Adipose tissue (tissue), 3 donors: ENCODE results near the gene OPRL1. TPM values are rescaled to one million over a fixed set of nuclear protein-coding genes. Genes with fewer than 3 reads are reported as not detected.

Experiments
- H3K27ac ChIP-seq: one replicate; pipeline ENCODE4 v1.5.1; 2013; ENCODE audit warnings: low read depth, low read length
- whole genome bisulfite sequencing, 3 donors: extraction: QIAGEN DNeasy Blood & Tissue Kit; methylation state at CpG; one replicate each; pipeline ENCODE4 v1.1.7; 2013; 5-methylcytosine and 5-hydroxymethylcytosine counted together
- polyA plus RNA-seq, 3 donors: library from polyadenylated mRNA; stranded (reverse); fragments of 200-250 nt; gene quantifications; one replicate each; pipeline ENCODE4 v1.2.3, GENCODE V29; 2013
- donor health status: healthy with polysubstance abuse.
- donor health status: Bipolar disorder and iron deficiency.
- donor health status: healthy.

Gene OPRL1
- polyA plus RNA-seq, 3 donors: 0.45 to 1.2 (median 1.1) TPM

DNA sequence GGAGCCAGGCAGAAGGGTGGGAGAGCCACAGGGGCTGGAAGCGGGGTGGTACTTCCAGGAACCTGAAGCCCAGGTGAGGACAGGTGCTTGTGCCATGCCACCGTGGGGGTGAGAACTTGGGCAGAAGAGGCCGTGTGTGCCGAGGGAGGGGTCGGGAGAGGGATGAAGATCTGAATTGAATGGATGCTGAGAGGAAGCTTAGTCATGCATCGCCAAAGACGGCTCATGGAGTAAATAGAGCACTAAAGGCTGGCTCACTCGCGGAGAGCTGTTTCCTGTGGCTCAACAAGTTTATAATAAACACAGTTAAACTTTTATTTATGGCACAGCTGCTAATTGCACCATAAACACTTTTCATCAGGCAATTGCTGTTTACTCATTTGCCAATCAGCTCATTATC lies 62.7 kb downstream of the OPRL1 start:
- WGBS, 3 donors: 30 to 37% (median 33%) methylated on average over 9 of the region's 9 CpGs
- no peak overlapping the region for H3K27ac ChIP-seq

DNA sequence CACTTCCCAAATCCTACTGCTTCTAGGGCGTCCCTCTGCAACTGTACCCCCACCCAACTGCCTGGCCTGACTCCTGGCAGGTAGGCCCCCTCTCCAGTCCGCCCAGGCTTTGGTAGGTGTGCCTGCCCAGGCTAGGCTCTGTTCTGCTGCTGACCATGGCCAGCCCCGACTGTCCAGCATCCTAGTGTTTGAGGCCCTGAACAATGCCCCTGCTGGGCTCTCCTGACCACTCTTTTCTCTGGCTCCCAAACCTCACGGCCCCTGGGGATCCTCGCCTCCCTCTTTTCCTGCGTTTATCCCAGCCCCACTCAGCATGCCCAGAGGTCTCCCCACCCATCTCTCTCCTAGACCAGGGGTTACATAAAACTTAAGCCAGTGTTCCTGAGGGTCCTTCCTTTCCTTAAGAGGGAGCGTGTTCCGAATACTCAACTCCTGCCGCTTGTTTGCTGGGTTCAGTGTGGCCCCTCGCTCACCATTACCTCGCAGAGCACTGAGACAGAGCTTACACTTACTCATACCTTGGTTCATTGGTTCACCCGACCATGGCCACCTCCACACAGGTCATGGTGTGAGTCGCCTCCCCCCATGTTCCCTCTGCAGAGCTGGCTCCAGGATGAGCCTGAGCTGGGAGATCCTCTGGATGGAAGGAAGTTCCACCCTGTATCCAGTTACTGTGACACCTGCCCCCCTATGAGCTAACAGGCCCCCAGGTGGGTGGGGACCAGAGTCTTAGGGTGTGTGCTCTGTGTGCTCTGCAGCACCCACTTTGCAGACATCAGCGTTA lies 63.3 kb downstream of the OPRL1 start:
- no peak overlapping the region for H3K27ac ChIP-seq
- 72 to 85% (median 75%) methylated on average over 14 of the region's 14 CpGs for WGBS, 3 donors

DNA sequence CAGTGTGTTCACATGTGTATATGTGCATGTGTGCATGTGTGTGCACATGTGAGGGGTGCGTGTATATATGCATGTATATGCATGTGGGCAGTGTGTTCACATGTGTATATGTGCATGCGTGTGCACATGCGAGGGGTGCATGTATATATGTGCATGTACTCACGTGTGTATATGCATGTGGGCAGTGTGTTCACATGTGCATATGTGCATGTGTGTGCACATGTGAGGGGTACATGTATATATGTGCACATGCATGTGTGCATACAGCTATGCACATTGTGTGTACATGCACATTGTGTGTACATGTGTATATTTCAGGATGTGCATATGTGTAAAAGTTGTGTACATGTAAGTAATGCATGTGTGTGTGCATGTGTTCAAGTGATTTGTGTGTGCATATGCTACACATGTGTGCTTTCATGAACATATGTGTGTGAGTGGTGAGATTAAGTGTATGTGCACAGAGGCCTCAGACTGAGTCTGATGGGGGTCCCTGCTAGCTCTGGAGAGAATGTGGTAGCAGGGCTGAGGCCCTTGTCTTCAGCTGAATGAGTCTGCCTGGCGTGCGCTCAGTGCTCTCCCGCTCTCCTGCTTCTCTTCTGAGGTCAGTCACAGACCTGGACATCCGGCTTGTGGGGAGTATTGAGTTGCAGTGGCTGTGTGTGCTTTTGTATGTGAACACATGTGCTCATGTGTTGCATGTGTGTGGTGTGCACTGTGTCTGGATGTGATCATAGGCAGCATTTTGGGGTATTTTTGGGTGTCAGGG lies 64.4 kb downstream of the OPRL1 start:
- H3K27ac ChIP-seq: no peak overlapping the region
- 87 to 93% (median 89%) methylated on average over 8 of the region's 8 CpGs for WGBS, 3 donors

DNA sequence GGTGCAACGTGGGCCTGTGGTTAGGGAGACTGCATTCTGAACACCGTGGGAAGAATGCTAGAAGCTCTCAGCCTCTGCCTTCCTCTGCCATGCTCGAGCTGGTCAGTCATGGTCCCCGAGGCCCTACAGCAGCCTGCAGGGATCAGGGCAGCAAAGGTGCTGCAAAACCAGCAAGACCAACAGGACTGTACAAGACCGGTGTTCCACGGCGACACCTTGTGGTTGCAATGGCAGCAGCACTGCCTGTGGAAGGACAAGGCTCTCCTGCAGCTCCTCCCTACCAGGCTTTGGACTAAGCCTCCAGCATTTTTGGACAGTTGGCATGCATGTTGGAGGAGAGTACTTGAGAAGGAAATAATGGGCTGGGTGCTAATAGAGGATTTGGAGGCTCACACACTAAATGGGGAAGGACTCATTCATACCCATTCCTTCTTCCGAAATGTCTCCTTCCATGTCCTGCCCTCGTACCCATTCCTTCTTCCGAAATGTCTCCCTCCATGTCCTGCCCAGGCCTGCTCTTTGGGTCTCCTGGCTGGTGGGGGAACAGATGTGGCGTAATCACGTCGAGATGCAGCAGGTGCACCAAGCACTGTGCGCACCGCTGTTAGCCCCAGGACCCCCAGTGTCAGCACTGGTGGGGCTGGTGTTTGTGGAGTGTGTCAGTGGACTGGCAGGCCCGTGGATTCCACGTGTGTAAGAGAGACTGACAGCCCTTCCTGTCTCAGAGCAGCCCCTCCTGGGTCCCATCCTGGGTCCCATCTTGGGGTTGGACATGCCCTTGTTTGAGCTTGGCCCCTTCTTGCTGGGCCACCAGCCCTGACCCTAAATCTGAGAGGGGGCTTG lies 65.8 kb downstream of the OPRL1 start:
- H3K27ac ChIP-seq: no peak overlapping the region
- WGBS, 3 donors: 89 to 93% (median 92%) methylated on average over 17 of the region's 17 CpGs

DNA sequence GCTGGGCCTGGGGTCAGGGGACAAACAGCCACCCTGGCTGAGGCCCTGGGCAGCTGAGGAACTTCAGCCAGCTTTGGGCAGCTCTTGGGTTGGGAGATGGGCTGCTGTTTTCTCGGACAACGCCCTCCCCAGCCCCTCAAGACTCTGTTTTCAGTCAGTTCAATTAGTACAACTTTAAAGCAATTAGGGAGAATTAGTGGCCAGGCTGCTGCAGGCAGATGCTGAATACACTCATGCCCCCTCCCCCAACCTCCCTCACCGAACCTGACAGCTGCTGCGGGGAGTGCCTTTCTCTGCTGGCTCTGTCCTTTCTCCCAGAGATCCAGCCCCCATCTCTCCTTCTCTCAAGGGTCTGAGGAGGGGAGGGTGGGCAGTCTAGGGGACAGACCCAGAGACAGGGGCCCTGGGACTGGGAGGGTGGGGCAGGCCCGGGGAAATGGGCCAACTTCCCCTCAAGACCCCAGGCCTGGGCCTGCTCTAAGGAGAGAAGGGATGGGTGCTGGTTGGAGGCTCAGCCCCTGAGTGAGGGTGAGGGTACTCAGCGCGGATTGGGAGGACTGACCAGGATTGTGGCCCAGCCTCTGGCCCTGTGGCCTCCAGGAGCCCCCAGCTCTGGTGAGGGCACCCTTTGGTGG lies 66.5 kb downstream of the OPRL1 start:
- no peak overlapping the region for H3K27ac ChIP-seq
- 62 to 86% (median 82%) methylated on average over 7 of the region's 7 CpGs for WGBS, 3 donors

DNA sequence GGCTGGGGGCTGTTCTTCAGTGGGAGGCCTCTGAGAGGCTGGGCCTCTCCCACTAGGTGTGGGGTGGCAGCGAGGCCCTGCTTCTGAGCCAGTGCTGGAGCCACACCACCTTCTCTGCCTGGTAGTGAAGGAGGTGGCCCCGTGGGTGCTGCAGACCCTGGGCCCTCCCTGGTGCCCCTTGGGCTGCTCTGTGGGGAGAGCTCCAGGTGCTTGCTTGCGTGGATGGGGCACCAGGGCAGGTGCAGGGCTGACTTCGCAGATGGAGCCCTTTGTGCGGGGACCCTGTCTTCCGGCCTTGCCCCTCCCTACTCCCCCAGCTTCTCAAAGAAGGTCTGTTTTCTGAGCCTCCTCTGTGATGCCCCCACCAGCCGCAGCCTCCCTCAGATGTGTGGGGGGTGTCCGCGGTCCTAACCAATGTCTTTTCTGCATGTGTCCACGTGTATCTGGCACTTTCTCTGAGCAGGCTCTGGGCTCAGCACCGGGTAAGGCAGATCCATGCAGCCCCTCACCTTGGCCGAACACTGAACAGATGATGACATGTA lies 67.1 kb downstream of the OPRL1 start:
- H3K27ac ChIP-seq: no peak overlapping the region
- WGBS, 3 donors: 74 to 89% (median 84%) methylated on average over 11 to 12 of the region's 12 CpGs

DNA sequence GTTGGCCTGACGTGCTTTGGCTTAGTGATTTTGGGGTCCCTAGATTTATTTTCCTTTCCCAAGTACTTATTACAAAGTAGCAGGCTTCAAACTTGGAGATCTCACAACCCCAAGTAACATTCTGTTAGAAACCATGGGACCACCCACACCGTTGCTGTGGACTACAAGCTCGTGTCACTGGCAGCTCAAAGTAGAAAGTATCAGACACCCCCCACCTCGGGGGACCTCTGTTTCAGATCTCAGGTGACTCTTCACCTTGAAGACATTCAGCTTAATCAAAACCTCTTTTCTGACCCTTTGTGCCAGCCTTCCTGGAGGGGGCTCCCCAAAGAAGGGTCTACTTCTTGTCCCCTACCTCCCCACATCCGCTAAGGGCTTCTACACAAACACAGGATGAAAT lies 68.7 kb downstream of the OPRL1 start:
- WGBS, 3 donors: 76 to 81% (median 77%) methylated on average over 5 of the region's 5 CpGs
- no peak overlapping the region for H3K27ac ChIP-seq

DNA sequence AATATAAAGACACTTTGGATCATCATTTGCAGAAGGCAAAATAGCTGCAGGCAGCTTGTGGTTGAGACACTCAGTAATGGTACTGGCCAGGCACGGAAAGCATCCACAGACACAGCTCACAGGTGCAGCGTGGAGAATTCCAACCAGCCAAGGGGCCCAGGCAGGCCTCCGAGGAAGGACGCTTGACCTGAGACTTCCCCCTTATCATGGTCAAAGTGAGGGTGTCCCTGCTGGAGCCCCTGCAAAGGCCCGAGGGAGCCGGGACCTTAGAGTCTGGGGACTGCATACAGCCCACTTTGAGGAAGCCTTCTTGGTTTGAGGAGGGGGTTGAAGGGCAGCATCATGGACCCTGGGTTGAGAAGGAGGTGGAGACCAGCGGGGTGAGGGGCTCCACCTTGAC lies 69.3 kb downstream of the OPRL1 start:
- H3K27ac ChIP-seq: no peak overlapping the region
- WGBS, 3 donors: 83 to 92% (median 88%) methylated on average over 7 of the region's 7 CpGs

DNA sequence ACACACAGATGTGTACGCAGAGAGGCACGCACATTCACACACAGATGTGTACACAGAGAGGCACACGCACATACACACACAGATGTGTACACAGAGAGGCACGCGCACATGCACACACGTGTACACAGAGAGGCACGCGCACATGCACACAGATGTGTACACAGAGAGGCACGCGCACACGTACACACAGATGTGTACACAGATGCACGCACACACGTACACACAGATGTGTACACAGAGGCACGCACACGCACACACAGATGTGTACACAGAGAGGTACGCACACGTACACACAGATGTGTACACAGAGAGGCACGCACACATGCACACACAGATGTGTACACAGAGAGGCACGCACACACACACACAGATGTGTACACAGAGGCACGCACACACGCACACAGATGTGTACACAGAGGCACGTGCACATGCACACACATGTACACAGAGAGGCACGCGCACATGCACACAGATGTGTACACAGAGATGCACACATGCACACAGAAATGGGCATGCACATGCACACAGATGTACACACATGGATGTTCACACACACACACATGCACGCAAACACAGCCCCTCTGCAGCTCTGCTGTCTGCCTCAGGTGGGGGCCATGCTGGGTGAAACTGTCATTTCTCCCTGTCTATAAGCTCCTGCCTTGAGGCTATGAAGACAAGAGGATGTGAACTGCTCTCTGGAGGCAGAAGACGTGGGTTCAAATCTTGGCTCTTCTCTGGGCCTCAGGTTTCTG lies 70.1 kb downstream of the OPRL1 start:
- no peak overlapping the region for H3K27ac ChIP-seq
- 84 to 94% (median 91%) methylated on average over 26 of the region's 26 CpGs for WGBS, 3 donors

Other genes starting within 250 kb of the OPRL1 start
- 1 to 10 TPM; 1.8 to 8.2 (median 6.1) TPM for gene ZBTB46, start 248.8 kb upstream of the OPRL1 start, polyA plus RNA-seq
- gene ABHD16B, start 218.6 kb upstream of the OPRL1 start, polyA plus RNA-seq: 1 to 10 TPM in 1 of 3 donors, under 1 TPM in 1, not detected in 1; 0.72 to 1.2 TPM
- 100 to 1,000 TPM in 1 of 3 donors, 10 to 100 TPM in 2; 34.8 to 109 (median 88.8) TPM for gene TPD52L2, start 214.8 kb upstream of the OPRL1 start, polyA plus RNA-seq
- 10 to 100 TPM; 19.0 to 22.9 (median 21.1) TPM for gene DNAJC5, start 185.0 kb upstream of the OPRL1 start, polyA plus RNA-seq
- gene UCKL1, start 123.7 kb upstream of the OPRL1 start, polyA plus RNA-seq: 10 to 100 TPM; 28.9 to 44.6 (median 33.1) TPM
- gene ZNF512B, start 110.2 kb upstream of the OPRL1 start, polyA plus RNA-seq: 10 to 100 TPM in 1 of 3 donors, 1 to 10 TPM in 2; 7.4 to 10.2 (median 9.1) TPM
- 1 to 10 TPM; 2.0 to 2.7 (median 2.6) TPM for gene SAMD10, start 100.4 kb upstream of the OPRL1 start, polyA plus RNA-seq
- 10 to 100 TPM; 28.9 to 37.2 (median 34.1) TPM for gene PRPF6, start 99.0 kb upstream of the OPRL1 start, polyA plus RNA-seq
- under 1 TPM; 0.56 to 0.58 (median 0.56) TPM for gene C20orf204, start 43.9 kb upstream of the OPRL1 start, polyA plus RNA-seq
- gene SOX18, start 30.4 kb upstream of the OPRL1 start, polyA plus RNA-seq: 10 to 100 TPM in 2 of 3 donors, 1 to 10 TPM in 1; 8.1 to 53.5 (median 33.4) TPM
- gene TCEA2, start 16.9 kb upstream of the OPRL1 start, polyA plus RNA-seq: 10 to 100 TPM; 17.2 to 48.5 (median 35.4) TPM
- 10 to 100 TPM in 2 of 3 donors, 1 to 10 TPM in 1; 4.9 to 19.9 (median 19.2) TPM for gene RGS19, start 564 bp upstream of the OPRL1 start, polyA plus RNA-seq
- gene LKAAEAR1, start 4.3 kb downstream of the OPRL1 start, polyA plus RNA-seq: under 1 TPM in 2 of 3 donors, not detected in 1; 0.27 to 0.64 TPM
- not detected for gene NPBWR2, start 27.5 kb downstream of the OPRL1 start, polyA plus RNA-seq
- gene MYT1, start 84.4 kb downstream of the OPRL1 start, polyA plus RNA-seq: under 1 TPM in 1 of 3 donors, not detected in 2; 0.25 TPM
- gene PCMTD2, start 175.7 kb downstream of the OPRL1 start, polyA plus RNA-seq: 10 to 100 TPM; 17.5 to 29.0 (median 21.1) TPM